Loucy (cell line): ENCODE measurements around the gene TMEM203.
A peak's percentile ranks its signal among the peaks of the same experiment; 100 is the strongest.

ENCODE experiments used
- H2AFZ ChIP-seq: fragments of 200-600 bp; sonication (generic); 2 replicates; pipeline ENCODE4 v1.6.0; 2016; ENCODE audit warnings: antibody characterized with exemption, mild to moderate bottlenecking, low read length, moderate library complexity
- H3F3A ChIP-seq: fragments of 200-600 bp; 2 replicates; pipeline ENCODE4 v1.6.0; 2016; ENCODE audit warnings: antibody characterized with exemption, low read depth, mild to moderate bottlenecking
- H3K27me3 ChIP-seq: fragments of 200-600 bp; sonication (generic); 2 replicates; pipeline ENCODE4 v1.6.1; 2014; ENCODE audit warnings: low read length, mild to moderate bottlenecking; ENCODE audit not compliant: insufficient read depth, poor library complexity, severe bottlenecking
- H3K36me3 ChIP-seq: fragments of 200-600 bp; sonication (generic); 2 replicates; pipeline ENCODE4 v1.6.1; 2016; ENCODE audit warnings: low read length; ENCODE audit not compliant: insufficient read depth
- H3K4me1 ChIP-seq: fragments of 200-600 bp; sonication (generic); 2 replicates; pipeline ENCODE4 v1.5.1; 2014; ENCODE audit warnings: low read length, mild to moderate bottlenecking; ENCODE audit not compliant: insufficient read depth, poor library complexity, severe bottlenecking
- H3K4me2 ChIP-seq: fragments of 200-600 bp; sonication (generic); 2 replicates; pipeline ENCODE4 v1.6.0; 2014; ENCODE audit warnings: antibody characterized with exemption, low read length, low read depth, mild to moderate bottlenecking; ENCODE audit not compliant: poor library complexity, severe bottlenecking
- H3K4me3 ChIP-seq: fragments of 200-600 bp; sonication (generic); 2 replicates; pipeline ENCODE4 v1.5.1; 2014; ENCODE audit warnings: low read length, mild to moderate bottlenecking, mixed read lengths; ENCODE audit not compliant: poor library complexity, severe bottlenecking
- H3K79me2 ChIP-seq: fragments of 200-600 bp; sonication (generic); 2 replicates; pipeline ENCODE4 v1.6.1; 2014; ENCODE audit warnings: low read length; ENCODE audit not compliant: insufficient read depth
- H3K9ac ChIP-seq: fragments of 200-600 bp; sonication (generic); 2 replicates; pipeline ENCODE4 v1.6.0; 2014; ENCODE audit warnings: mild to moderate bottlenecking, low read depth, low read length, moderate library complexity; ENCODE audit not compliant: poor library complexity, severe bottlenecking
- H3K9me2 ChIP-seq: fragments of 200-600 bp; sonication (generic); replicated peaks from 2 replicates; pipeline ENCODE4 v1.6.1; 2016; ENCODE audit warnings: low read depth, low read length, mixed read lengths
- H3K9me3 ChIP-seq: fragments of 200-600 bp; sonication (generic); 2 replicates; pipeline ENCODE4 v1.6.1; 2014; ENCODE audit warnings: mild to moderate bottlenecking, antibody characterized with exemption, low read length, low read depth; ENCODE audit not compliant: insufficient read depth
- H4K20me1 ChIP-seq: fragments of 200-600 bp; sonication (generic); 2 replicates; pipeline ENCODE4 v1.6.0; 2014; ENCODE audit warnings: antibody characterized with exemption, low read length, mild to moderate bottlenecking; ENCODE audit not compliant: insufficient read depth, poor library complexity, severe bottlenecking
- EZH2phosphoT487 ChIP-seq: fragments of 200-600 bp; IDR thresholded peaks from 2 replicates; pipeline ENCODE4 v1.6.1; 2018; ENCODE audit warnings: antibody characterized with exemption, mild to moderate bottlenecking, moderate library complexity, borderline replicate concordance
- TF ChIP-seq, protein P1 (sequence below): fragments of 200-600 bp; sonication (generic); conservative IDR thresholded peaks from 2 replicates; pipeline ENCODE4 v1.5.1; 2014; ENCODE audit warnings: mild to moderate bottlenecking, antibody characterized with exemption, low read length

TMEM203 gene

DNA sequence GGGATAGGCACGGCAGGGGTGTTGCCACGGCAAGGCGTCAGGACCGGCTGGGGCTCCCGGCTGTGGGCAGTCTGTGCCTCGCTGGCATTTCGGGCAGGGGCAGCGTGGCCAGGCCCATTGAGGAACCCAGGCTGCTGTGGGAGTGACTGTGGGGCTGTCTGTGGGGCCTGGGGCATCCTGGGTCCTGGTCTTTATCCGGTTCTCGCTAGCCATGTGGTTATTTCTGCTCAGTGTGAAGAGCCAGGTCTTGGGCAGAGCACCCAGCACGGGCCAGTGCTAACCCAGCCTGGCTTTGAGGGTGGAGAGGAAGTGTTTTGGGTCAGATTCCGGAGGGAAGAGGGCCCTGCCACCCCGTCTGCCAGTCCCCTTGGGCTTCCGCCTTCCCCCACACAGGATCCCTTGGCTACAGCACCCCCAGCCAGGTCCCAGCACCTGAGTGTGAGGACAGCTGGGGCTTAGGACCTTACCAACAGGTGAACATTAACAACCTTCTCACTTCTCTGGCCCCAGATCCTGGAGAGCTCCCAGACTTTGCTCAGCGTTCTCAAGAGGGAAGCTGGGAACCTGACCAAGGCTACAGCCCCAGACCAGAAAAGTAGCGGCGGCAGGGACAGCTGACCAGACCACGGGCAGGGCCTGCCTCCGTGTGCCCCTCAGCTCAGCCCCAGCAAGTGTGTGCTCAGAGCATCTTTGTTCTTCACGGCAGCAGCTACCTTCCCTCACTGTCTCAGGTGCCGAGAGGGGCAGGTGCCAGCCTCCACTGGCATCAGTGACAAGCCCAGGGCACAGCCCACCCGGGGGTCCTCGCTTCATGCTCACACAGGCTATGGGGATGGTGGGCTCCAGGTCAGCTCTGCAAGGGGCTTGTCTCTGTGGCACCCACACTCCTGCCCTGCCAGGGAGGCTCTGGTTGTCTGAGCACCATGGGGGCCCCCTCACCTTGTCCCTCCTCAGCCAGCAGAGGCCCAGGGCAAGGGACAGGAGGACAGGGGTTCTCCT lies 15.9 kb downstream of the TMEM203 start:
- peak overlapping the region; percentile 99 for H3K4me2 ChIP-seq
- peaks cover 26% of the 10 kb centered on the region for H4K20me1 ChIP-seq
- H3F3A ChIP-seq, result peaks cover 8% of the 10 kb centered on the region; the same call in 1 of the 2 replicates
- H3K4me3 ChIP-seq, result peak overlapping the region; percentile 96
- H2AFZ ChIP-seq, result no peak overlapping the region
- H3K79me2 ChIP-seq, result peaks cover 60% of the 10 kb centered on the region
- no peaks in the 10 kb centered on the region for H3K9me2 ChIP-seq
- no peaks in the 10 kb centered on the region for H3K27me3 ChIP-seq
- no peaks in the 10 kb centered on the region for H3K9me3 ChIP-seq
- H3K4me1 ChIP-seq, result peaks cover 20% of the 10 kb centered on the region
- H3K9ac ChIP-seq, result peak overlapping the region; percentile 88
- TF ChIP-seq, protein P1, sequence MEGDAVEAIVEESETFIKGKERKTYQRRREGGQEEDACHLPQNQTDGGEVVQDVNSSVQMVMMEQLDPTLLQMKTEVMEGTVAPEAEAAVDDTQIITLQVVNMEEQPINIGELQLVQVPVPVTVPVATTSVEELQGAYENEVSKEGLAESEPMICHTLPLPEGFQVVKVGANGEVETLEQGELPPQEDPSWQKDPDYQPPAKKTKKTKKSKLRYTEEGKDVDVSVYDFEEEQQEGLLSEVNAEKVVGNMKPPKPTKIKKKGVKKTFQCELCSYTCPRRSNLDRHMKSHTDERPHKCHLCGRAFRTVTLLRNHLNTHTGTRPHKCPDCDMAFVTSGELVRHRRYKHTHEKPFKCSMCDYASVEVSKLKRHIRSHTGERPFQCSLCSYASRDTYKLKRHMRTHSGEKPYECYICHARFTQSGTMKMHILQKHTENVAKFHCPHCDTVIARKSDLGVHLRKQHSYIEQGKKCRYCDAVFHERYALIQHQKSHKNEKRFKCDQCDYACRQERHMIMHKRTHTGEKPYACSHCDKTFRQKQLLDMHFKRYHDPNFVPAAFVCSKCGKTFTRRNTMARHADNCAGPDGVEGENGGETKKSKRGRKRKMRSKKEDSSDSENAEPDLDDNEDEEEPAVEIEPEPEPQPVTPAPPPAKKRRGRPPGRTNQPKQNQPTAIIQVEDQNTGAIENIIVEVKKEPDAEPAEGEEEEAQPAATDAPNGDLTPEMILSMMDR, result no peak
- no peak for TF ChIP-seq EZH2phosphoT487
- peaks cover 7% of the 10 kb centered on the region; the same call in 1 of the 2 replicates for H3K36me3 ChIP-seq

DNA sequence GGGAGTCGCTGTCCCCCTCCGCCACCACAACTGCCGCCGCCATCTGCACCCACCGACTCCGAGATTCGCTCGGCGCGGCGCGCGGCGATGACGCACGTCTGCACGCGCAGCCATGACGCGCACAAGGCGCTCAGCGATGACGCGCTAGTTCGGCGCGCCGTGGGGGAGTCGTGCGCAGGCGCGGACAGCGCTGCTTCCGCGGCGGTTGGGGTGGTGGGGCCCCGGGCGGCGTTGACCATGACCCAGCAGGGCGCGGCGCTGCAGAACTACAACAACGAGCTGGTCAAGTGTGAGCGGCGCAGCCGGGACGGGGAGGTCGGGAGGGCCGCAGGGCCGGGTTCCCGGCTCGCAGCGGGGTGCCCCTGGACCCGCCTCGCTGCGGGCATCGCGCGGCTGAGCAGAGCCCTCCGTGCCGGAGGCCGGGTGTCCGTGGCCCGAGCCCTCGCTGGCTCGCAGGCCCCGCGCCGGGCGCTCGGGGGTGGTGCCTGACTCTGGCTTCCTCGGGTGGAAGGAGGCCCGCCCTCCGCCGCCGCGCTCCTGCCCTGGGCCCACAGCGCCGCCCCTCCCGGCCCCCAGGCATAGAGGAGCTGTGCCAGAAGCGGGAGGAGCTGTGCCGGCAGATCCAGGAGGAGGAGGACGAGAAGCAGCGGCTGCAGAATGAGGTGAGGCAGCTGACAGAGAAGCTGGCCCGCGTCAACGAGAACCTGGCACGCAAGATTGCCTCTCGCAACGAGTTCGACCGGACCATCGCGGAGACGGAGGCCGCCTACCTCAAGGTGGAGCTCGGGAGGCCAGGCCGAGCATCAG lies 16.8 kb downstream of the TMEM203 start, which contains the start of the genes ANAPC2 and SSNA1:
Gene ANAPC2, minus strand, starts transcription at position 71 of the 807 bp plus-strand sequence. Its CDS starts 28 bp downstream, at position 43.
Gene SSNA1, plus strand, starts transcription at position 187 of the 807 bp plus-strand sequence. Its CDS starts 51 bp downstream, at position 238.
- peaks cover 55% of the 10 kb centered on the region for H3K79me2 ChIP-seq
- no peaks in the 10 kb centered on the region for H3K9me3 ChIP-seq
- peak within 1 kb of the TSS; percentile 80 for H2AFZ ChIP-seq
- peaks cover 20% of the 10 kb centered on the region for H3K4me1 ChIP-seq
- peaks cover 7% of the 10 kb centered on the region; the same call in 1 of the 2 replicates for H3K36me3 ChIP-seq
- no peak for TF ChIP-seq EZH2phosphoT487
- TF ChIP-seq, protein P1, result peak; percentile 50
- peak within 1 kb of the TSS; percentile 99 for H3K4me2 ChIP-seq
- H3F3A ChIP-seq, result peaks cover 8% of the 10 kb centered on the region; the same call in 1 of the 2 replicates
- H4K20me1 ChIP-seq, result peaks cover 26% of the 10 kb centered on the region
- H3K4me3 ChIP-seq, result peak within 1 kb of the TSS; percentile 96
- H3K9ac ChIP-seq, result peak within 1 kb of the TSS; percentile 88
- no peaks in the 10 kb centered on the region for H3K9me2 ChIP-seq
- no peaks in the 10 kb centered on the region for H3K27me3 ChIP-seq

DNA sequence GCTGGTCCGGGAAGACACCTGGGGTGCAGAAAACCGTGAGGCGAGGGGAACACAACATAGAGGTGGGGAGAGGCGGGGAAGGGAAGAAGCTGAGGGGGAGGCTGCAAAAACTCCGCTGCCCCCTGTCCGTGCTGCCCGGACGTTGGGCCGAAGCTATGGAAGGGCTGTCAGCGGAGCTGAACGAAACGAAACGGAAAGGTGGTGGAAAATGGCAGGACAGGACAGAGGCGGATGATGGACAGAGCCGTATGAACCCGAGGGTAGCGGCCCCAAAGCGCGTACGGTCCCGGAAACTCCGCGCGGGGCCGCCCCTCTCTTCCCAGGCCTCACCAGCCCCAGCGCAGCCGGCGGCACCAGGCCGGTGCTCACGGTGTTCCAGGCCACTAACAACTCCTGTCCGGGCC lies 17.4 kb downstream of the TMEM203 start:
- Histone ChIP-seq H3K79me2 (peaks cover 55% of the 10 kb centered on the region), H4K20me1 (peaks cover 26% of the 10 kb centered on the region), H3K4me2 (peak overlapping the region; percentile 91), H3K4me3 (peak overlapping the region; percentile 96), H3K9me2 (no peaks in the 10 kb centered on the region), H3K9me3 (no peaks in the 10 kb centered on the region), H3F3A (peaks cover 8% of the 10 kb centered on the region; the same call in 1 of the 2 replicates), H3K4me1 (peaks cover 20% of the 10 kb centered on the region), H3K9ac (peak overlapping the region; percentile 88), H3K36me3 (peaks cover 12% of the 10 kb centered on the region; the same call in 1 of the 2 replicates), H3K27me3 (no peaks in the 10 kb centered on the region), H2AFZ (peak overlapping the region; percentile 80)
- no peak for TF ChIP-seq EZH2phosphoT487
- TF ChIP-seq, protein P1, result no peak
